SK-N-SH (cell line): ENCODE measurements around the gene MAD1L1. TPM values are rescaled to one million over a fixed set of nuclear protein-coding genes. Genes with fewer than 3 reads are reported as not detected.

ENCODE experiments used
- CTCF ChIA-PET: fragments of 300-600, 350-600 bp; formaldehyde crosslinking; extraction: SDS; loops from one replicate; lab custom pipeline; 2021; lab: Yijun Ruan, JAX
- POLR2A ChIA-PET: fragments of 350-600 bp; sonication (Branson Sonifier 250); formaldehyde crosslinking; extraction: SDS; loops from one replicate; lab custom pipeline; 2020; ENCODE audit warnings: antibody characterized with exemption, inconsistent platforms; lab: Yijun Ruan, JAX
- DNase-seq: peaks from one replicate; pipeline ENCODE4 v3.0.0; 2012
- H2AFZ ChIP-seq: fragments of 200-600 bp; sonication (generic); 2 replicates; pipeline ENCODE4 v1.8.1; 2016; ENCODE audit warnings: antibody characterized with exemption, mild to moderate bottlenecking, low read depth
- H3F3A ChIP-seq: fragments of 200-600 bp; sonication (generic); replicated peaks from 2 replicates; pipeline ENCODE3; 2016; ENCODE audit warnings: antibody characterized with exemption, mild to moderate bottlenecking; ENCODE audit not compliant: insufficient read depth
- H3K27ac ChIP-seq, 2 experiments: fragments of 200-500 bp in 1 of 2; fragments of 200-600 bp in 1 of 2; sonication (Bioruptor generic) in 1 of 2; sonication (generic), shearing (Covaris generic) in 1 of 2; 2 replicates each; pipeline versions ENCODE4 v1.5.1 to v1.6.1; 2014 to 2016; ENCODE audit warnings: low read depth in 2 of 2, inconsistent platforms in 1 of 2, low read length in 1 of 2, mild to moderate bottlenecking in 1 of 2, mixed read lengths in 1 of 2
- H3K27me3 ChIP-seq: fragments of 200-600 bp; sonication (generic), shearing (Covaris generic); 2 replicates; pipeline ENCODE4 v1.6.1; 2016; ENCODE audit warnings: mixed run types; ENCODE audit not compliant: insufficient read depth
- H3K36me3 ChIP-seq, 2 experiments: fragments of 200-500 bp in 1 of 2; fragments of 200-600 bp in 1 of 2; sonication (Bioruptor generic) in 1 of 2; sonication (generic) in 1 of 2; replicated peaks in 1 of 2; 2 replicates each; pipeline versions ENCODE3 to v1.5.1; 2014 to 2016; ENCODE audit warnings: low read length in 1 of 2, mild to moderate bottlenecking in 1 of 2; ENCODE audit not compliant: insufficient read depth in 2 of 2, control insufficient read depth in 1 of 2
- H3K4me1 ChIP-seq, 2 experiments: fragments of 200-500 bp in 1 of 2; fragments of 200-600 bp in 1 of 2; sonication (Bioruptor generic) in 1 of 2; sonication (generic), shearing (Covaris generic) in 1 of 2; 2 replicates each; pipeline versions ENCODE4 v1.5.1 to v1.6.1; 2014 to 2016; ENCODE audit warnings: low read depth in 1 of 2, low read length in 1 of 2, mixed run types in 1 of 2; ENCODE audit not compliant: insufficient read depth in 2 of 2, control insufficient read depth in 1 of 2
- H3K4me2 ChIP-seq: fragments of 200-600 bp; sonication (generic), shearing (Covaris generic); 2 replicates; pipeline ENCODE4 v1.6.1; 2017; ENCODE audit warnings: mixed run types
- H3K4me3 ChIP-seq, 2 experiments: fragments of 200-500 bp in 1 of 2; fragments of 200-600 bp in 1 of 2; sonication (Bioruptor generic) in 1 of 2; sonication (generic), shearing (Covaris generic) in 1 of 2; 2 replicates each; pipeline versions ENCODE4 v1.5.1 to v1.8.1; 2014 to 2016; ENCODE audit warnings: low read depth in 2 of 2, inconsistent platforms in 1 of 2, low read length in 1 of 2, mild to moderate bottlenecking in 1 of 2, mixed read lengths in 1 of 2, moderate library complexity in 1 of 2
- H3K79me2 ChIP-seq: fragments of 200-600 bp; sonication (generic); 2 replicates; pipeline ENCODE4 v1.8.1; 2017; ENCODE audit warnings: mild to moderate bottlenecking; ENCODE audit not compliant: insufficient read depth
- H3K9ac ChIP-seq: fragments of 200-600 bp; sonication (generic); 2 replicates; pipeline ENCODE4 v1.6.1; 2017; ENCODE audit warnings: mixed run types
- H3K9me2 ChIP-seq: fragments of 200-600 bp; sonication (generic); 2 replicates; pipeline ENCODE4 v1.6.1; 2017; ENCODE audit warnings: mixed run types
- H3K9me3 ChIP-seq: fragments of 200-600 bp; sonication (generic); 2 replicates; pipeline ENCODE4 v1.6.1; 2017; ENCODE audit warnings: mixed run types, mild to moderate bottlenecking, moderate library complexity
- H4K20me1 ChIP-seq: fragments of 200-600 bp; sonication (generic); 2 replicates; pipeline ENCODE4 v1.6.1; 2017; ENCODE audit warnings: mild to moderate bottlenecking, mixed run types; ENCODE audit not compliant: insufficient read depth
- EP300 ChIP-seq, 2 experiments: IDR thresholded peaks; 2 replicates each; pipeline versions ENCODE4 v1.4.0 to v1.6.1; 2012; ENCODE audit warnings: borderline replicate concordance in 1 of 2, low read depth in 1 of 2, low read length in 1 of 2
- FOSL2 ChIP-seq: IDR thresholded peaks from 2 replicates; pipeline ENCODE4 v1.4.0; 2012; ENCODE audit warnings: low read depth, mild to moderate bottlenecking, moderate library complexity, borderline replicate concordance
- FOXJ3 ChIP-seq: sonication (generic); formaldehyde crosslinking; IDR thresholded peaks from 2 replicates; pipeline ENCODE4 v1.5.1; 2020; ENCODE audit warnings: mild to moderate bottlenecking, missing genetic modification reagents
- GATA2 ChIP-seq: sonication (generic); formaldehyde crosslinking; IDR thresholded peaks from 2 replicates; pipeline ENCODE4 v1.5.0; 2020; ENCODE audit warnings: mild to moderate bottlenecking, missing genetic modification reagents
- MXI1 ChIP-seq: IDR thresholded peaks from 2 replicates; pipeline ENCODE4 v1.6.1; 2012; ENCODE audit warnings: mild to moderate bottlenecking, low read depth, low read length, improper control_type of control experiment
- NRF1 ChIP-seq: IDR thresholded peaks from 2 replicates; pipeline ENCODE4 v1.6.1; 2012; ENCODE audit warnings: low read depth, mild to moderate bottlenecking, low read length
- POLR2AphosphoS5 ChIP-seq: IDR thresholded peaks from 2 replicates; pipeline ENCODE4 v1.6.1; 2012; ENCODE audit warnings: low read depth, low read length
- SMC3 ChIP-seq: IDR thresholded peaks from 2 replicates; pipeline ENCODE4 v1.6.1; 2012; ENCODE audit warnings: low read depth, low read length, improper control_type of control experiment
- YY1 ChIP-seq: IDR thresholded peaks from 2 replicates; pipeline ENCODE4 v1.4.0; 2012; ENCODE audit warnings: low read depth, mild to moderate bottlenecking
- WGBS: methylation state at CpG from one replicate; pipeline ENCODE4 v1.1.6; 2017; ENCODE audit warnings: low lambda C conversion rate; 5-methylcytosine and 5-hydroxymethylcytosine counted together
- polyA plus RNA-seq, 3 experiments: library from polyadenylated mRNA; depleted of rRNA; stranded (reverse); fragments of >200 nt; gene quantifications; 2 replicates each; pipeline ENCODE4 v1.2.3, GENCODE V29; 2012
- TF ChIP-seq, protein P1 (sequence below): IDR thresholded peaks from 2 replicates; pipeline ENCODE4 v1.6.1; 2012; ENCODE audit warnings: mild to moderate bottlenecking, low read depth, low read length, moderate library complexity
- TF ChIP-seq, protein P2 (sequence below): fragments of 150-350 bp; IDR thresholded peaks from 2 replicates; pipeline ENCODE4 v1.6.1; 2016; ENCODE audit warnings: mild to moderate bottlenecking, low read depth, low read length
- TF ChIP-seq, protein P3 (sequence below): IDR thresholded peaks from 2 replicates; pipeline ENCODE4 v1.4.0; 2012; ENCODE audit warnings: low read depth
- TF ChIP-seq, protein P4 (sequence below): IDR thresholded peaks from 2 replicates; pipeline ENCODE4 v1.4.0; 2012; ENCODE audit warnings: low read depth, borderline replicate concordance

The MAD1L1 gene
- polyA plus RNA-seq, 1 of the 3 experiments (the other 2 are of a cell fraction), result 46.2 TPM

DNA sequence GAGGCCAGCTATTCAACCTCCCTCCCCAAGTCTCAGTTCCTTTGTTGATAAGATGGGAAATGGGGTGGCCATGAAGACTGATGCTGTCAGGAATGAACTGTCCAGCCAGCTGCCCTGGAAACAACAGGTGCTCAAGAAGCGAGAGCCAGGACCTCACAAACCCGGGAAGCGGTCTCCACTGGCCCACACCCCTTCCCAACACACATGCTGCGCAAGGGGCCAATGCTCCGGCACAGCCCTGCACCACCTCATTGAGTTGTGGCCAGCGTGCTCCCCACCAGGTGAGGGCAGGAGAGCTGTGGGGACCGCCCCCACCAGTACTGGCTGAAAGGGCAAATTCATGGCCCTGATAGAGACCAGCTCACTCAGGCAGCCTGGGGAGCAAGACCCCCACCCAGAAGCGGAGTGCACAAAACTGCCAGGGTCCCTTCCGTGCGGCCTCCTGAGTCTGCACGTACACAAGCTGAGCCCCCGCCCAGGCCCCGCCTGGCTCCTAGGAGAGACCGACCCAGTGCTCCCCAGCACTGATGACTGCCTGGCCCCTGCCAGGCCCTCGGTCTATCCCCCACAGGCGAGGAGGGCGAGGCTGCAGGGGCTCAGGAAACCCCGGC, 216.6 kb downstream of the MAD1L1 start:
- H3F3A ChIP-seq, result peaks cover 4% of the 10 kb centered on the region
- no peaks in the 10 kb centered on the region for H3K36me3 ChIP-seq
- no peak overlapping the region for H3K4me2 ChIP-seq
- no peaks in the 10 kb centered on the region for H3K27me3 ChIP-seq
- H3K9ac ChIP-seq, result no peak overlapping the region
- 0 out of 2 replicates have a peak, but pooled peaks cover 7% of the 10 kb centered on the region for H3K79me2 ChIP-seq
- TF ChIP-seq EP300 (IDR thresholded peaks at IDR 0.05; ENCODE audit: borderline replicate concordance in 1 of 2, low read depth in 1 of 2, low read length in 1 of 2) (no peak), SMC3 (no peak), NRF1 (no peak)
- TF ChIP-seq, protein P1, sequence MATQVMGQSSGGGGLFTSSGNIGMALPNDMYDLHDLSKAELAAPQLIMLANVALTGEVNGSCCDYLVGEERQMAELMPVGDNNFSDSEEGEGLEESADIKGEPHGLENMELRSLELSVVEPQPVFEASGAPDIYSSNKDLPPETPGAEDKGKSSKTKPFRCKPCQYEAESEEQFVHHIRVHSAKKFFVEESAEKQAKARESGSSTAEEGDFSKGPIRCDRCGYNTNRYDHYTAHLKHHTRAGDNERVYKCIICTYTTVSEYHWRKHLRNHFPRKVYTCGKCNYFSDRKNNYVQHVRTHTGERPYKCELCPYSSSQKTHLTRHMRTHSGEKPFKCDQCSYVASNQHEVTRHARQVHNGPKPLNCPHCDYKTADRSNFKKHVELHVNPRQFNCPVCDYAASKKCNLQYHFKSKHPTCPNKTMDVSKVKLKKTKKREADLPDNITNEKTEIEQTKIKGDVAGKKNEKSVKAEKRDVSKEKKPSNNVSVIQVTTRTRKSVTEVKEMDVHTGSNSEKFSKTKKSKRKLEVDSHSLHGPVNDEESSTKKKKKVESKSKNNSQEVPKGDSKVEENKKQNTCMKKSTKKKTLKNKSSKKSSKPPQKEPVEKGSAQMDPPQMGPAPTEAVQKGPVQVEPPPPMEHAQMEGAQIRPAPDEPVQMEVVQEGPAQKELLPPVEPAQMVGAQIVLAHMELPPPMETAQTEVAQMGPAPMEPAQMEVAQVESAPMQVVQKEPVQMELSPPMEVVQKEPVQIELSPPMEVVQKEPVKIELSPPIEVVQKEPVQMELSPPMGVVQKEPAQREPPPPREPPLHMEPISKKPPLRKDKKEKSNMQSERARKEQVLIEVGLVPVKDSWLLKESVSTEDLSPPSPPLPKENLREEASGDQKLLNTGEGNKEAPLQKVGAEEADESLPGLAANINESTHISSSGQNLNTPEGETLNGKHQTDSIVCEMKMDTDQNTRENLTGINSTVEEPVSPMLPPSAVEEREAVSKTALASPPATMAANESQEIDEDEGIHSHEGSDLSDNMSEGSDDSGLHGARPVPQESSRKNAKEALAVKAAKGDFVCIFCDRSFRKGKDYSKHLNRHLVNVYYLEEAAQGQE, result no peak
- TF ChIP-seq, protein P2, sequence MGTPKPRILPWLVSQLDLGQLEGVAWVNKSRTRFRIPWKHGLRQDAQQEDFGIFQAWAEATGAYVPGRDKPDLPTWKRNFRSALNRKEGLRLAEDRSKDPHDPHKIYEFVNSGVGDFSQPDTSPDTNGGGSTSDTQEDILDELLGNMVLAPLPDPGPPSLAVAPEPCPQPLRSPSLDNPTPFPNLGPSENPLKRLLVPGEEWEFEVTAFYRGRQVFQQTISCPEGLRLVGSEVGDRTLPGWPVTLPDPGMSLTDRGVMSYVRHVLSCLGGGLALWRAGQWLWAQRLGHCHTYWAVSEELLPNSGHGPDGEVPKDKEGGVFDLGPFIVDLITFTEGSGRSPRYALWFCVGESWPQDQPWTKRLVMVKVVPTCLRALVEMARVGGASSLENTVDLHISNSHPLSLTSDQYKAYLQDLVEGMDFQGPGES, result no peak
- TF ChIP-seq, protein P3, sequence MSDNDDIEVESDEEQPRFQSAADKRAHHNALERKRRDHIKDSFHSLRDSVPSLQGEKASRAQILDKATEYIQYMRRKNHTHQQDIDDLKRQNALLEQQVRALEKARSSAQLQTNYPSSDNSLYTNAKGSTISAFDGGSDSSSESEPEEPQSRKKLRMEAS, result no peak
- TF ChIP-seq, protein P4, sequence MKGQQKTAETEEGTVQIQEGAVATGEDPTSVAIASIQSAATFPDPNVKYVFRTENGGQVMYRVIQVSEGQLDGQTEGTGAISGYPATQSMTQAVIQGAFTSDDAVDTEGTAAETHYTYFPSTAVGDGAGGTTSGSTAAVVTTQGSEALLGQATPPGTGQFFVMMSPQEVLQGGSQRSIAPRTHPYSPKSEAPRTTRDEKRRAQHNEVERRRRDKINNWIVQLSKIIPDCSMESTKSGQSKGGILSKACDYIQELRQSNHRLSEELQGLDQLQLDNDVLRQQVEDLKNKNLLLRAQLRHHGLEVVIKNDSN, result no peak
- H3K4me1 ChIP-seq, result peaks cover 22 to 68% of the 10 kb centered on the region in 2 experiments; a peak in 3 of 4 replicates
- ChIA-PET POLR2A (no interaction called here), CTCF (interaction anchor here (1.0 to 2.4 kb wide), 3 partner anchors 9 to 352 kb away, joined by 3 to 9 read pairs (median 4); no protein-coding TSS in a partner anchor)
- WGBS, result 99% methylated on average over 14 of the region's 18 CpGs
- no peaks in the 10 kb centered on the region for H3K9me3 ChIP-seq
- no peak overlapping the region for H2AFZ ChIP-seq
- no peaks in the 10 kb centered on the region for H3K9me2 ChIP-seq
- no peak overlapping the region for H3K4me3 ChIP-seq
- H4K20me1 ChIP-seq, result no peaks in the 10 kb centered on the region
- no peak overlapping the region for H3K27ac ChIP-seq
- peak; percentile 34 for DNase-seq

DNA sequence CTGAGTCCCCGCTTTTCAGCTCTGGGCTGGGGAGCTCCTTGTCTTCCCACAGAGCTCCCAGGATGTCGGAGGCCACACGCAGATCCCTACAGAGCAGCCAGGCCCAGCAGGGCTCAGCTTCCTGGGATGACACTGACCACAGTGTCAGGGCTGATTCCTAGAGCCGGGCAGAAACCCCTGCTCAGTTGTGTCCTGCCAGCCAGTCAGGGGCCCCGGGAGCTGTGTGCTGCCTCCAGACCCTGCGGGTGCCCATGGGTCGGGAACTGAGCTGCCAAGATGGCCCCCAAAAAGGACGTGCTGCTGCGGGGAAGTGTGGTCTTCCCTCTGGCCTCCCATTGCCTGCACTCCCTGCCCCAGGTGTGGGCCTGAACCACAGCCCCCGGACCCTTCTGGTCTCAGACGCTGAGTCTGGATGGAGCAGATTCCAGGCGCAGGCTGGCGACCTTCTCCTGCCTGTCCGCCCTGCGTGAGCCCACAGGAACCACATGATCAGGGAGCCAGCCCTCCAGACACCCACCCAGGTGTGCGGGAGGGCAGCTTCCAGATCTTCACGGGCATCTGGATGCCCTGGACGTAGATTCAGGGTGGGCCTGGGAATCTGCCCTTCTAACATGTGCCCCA, 217.4 kb downstream of the MAD1L1 start:
- no peak overlapping the region for H3K9ac ChIP-seq
- H3K27ac ChIP-seq, result peak overlapping the region in 1 of 2 experiments; percentile 14; a peak in 1 of 4 replicates
- no peaks in the 10 kb centered on the region for H3K27me3 ChIP-seq
- H4K20me1 ChIP-seq, result no peaks in the 10 kb centered on the region
- H2AFZ ChIP-seq, result no peak overlapping the region
- POLR2A ChIA-PET, result no interaction called here
- H3K9me3 ChIP-seq, result no peaks in the 10 kb centered on the region
- no peak overlapping the region for H3K4me2 ChIP-seq
- 92% methylated on average over 7 of the region's 18 CpGs for WGBS
- H3K79me2 ChIP-seq, result 0 out of 2 replicates have a peak, but pooled peaks cover 4% of the 10 kb centered on the region
- H3K9me2 ChIP-seq, result no peaks in the 10 kb centered on the region
- peak; percentile 52 for DNase-seq
- no peaks in the 10 kb centered on the region for H3K36me3 ChIP-seq
- peaks cover 19 to 76% of the 10 kb centered on the region in 2 experiments; a peak in 3 of 4 replicates for H3K4me1 ChIP-seq
- H3K4me3 ChIP-seq, result no peak overlapping the region
- H3F3A ChIP-seq, result peaks cover 4% of the 10 kb centered on the region
- CTCF ChIA-PET, result interaction anchor here (0.5 to 1.9 kb wide), 3 partner anchors 10 to 981 kb away, joined by 3 to 4 read pairs (median 3); no protein-coding TSS in a partner anchor
- TF ChIP-seq MXI1 (no peak), FOXJ3 (CRISPR knock-in tag) (no peak), FOSL2 (no peak), GATA2 (no peak), POLR2AphosphoS5 (no peak), YY1 (no peak)
- TF ChIP-seq, protein P4, result no peak
